Measurements from ENCODE around the gene RBM33. TPM values are rescaled to one million over a fixed set of nuclear protein-coding genes. Genes with fewer than 3 reads are reported as not detected.
"Not testable (repeated sequence)": the region's sequence is repeated elsewhere in the genome, so short reads cannot be mapped to it uniquely, and the experiment has no call there.

RBM33 gene
- polyA plus RNA-seq, 12 donors = 20.3 to 57.3 (median 26.6) TPM; not detected in 1

DNA sequence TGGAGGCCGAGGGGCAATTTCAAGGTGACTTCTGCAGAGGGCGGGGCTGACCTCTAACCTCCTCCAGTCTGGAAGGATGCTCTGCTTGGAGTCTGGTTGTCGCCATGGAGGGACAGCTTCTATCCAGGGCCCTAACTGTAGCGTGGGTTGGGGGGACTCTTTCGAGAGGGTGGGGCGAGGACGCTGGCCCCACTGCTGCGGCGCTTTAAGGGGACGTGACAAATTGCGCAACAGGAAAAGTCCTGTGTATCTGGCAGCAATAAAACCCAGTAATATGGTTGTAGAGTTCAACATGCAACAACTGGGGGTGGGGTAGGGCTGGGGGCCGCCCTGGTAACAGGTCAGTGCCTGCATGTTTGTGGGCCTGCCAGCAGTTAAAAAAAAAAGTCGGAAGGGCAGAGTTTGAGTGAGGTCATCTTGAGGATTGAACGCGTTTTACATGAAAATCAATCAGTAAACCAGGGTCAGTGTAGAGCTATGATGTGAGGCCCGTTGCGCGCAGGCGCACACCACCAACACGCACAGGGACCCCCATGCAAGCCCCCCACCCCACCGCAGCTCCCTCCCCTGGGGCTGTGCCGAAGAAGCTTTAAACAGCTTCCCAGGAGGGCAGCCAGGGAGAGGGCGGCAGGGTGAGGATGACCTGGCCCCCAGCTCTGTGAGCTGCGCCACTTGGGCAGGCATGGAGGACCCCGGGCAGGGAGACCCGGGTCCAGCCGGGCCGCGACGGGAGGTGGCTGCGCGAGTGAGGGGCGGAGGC, 163.5 kb downstream of the RBM33 start:
- DNase-seq = no peak

DNA sequence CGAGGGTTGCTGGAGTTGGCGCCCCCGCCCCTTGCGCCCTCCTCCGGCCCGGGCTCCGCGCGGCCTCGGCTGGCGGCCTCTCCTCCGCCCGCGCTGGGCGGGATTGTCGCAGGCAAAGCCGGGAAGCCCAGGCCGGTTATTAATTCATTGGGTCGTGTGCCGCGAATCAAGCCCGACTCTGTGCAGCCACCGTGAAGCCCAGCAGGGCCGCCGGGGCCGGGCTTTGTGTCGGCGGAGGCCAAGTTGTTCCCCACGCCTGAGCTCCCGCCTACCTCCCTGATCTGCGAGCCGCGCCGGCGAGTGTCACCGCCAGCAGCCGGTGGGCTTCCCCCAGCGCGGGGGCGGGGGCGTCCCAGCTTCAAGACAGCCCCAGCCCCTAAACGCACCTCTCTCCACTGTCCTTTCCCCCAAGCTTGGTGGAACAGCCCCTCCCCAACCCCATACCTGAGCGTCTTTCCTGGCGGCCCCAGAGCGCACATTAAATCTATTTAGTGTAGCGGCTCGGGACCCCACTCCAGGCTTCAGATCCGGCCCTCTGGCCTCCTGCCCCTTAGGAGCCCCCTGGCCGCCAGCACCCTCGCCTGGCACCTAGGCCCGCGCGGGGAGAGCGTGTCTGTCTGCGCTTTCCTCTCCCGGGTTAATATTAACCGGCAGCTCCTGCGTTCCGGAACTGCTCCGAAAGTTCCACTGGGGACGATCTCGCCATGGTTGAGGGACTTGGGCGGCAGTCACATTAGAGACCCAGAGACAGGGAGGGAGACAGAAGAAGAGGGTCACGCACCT, 164.3 kb downstream of the RBM33 start:
- no peak for DNase-seq

DNA sequence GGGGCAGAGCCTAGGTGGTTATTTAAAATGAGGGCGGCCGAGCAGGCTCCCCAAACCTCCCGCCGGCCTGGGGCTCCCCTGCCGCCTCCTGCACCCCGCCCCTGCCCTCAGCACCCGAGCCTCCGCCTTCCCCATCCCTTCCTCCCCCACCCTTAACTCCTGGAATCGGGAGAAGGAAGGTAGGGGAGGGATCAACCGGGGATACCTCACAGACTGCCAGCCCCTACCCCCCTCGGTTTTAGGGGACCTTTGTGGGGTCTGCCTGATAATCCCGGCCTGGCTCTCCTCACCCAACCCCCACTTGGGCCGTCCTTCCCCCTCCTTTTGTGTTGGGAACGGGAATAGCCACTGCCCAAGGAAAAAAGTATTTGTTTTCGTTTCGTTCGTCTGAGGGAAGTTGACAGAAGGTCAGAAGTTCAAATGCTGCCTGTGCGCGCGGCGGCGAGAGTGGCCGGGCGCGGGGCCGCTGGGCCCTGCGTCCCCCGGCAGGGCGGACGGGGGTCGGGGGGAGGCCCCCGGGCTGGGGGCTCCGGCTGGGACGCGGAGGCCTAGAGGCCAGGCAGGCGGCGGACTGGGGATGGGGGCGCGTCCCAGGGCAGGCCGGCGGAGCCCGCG, 165.0 kb downstream of the RBM33 start:
- DNase-seq = no peak

DNA sequence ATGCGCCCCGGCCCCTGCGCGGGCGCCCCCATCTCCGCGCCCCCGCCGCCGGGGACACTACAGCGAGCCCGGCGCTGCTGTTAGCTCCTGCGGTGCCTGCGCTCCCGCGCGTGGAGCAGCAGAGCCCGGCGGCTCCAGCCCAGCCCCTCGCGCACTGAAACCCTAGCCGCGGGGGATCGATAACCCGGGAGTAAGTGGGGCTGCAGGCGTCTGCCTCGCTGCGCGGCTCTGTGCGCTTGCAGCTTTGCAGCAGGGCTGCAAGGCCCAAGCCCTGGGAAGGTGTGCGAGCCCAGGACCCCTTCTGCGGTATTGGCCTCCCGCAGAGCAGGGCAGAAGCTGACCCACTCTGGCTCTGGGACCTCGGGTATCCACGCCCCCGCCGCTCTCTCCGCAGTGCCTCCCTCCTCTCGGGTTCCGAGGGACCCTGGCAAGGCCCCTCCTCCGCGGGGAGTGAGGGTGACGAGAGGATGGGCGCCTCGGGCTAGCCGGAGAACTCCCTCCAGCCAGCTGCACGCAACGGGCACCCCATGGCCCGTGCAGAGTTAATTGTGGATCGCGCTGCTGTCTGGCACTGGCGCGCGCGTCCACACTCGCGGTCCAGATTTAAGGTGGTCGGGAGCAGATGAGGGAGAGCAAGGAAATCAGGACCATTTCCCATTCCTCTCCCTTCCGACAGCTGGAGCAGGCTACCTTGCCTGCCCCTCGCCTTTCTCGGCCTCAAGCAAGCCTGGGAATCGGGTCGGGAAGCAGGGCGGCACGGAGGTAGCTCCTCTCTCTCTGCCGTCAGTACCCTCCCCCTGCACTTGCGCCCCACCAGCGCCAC, 165.7 kb downstream of the RBM33 start:
- DNase-seq = no peak

DNA sequence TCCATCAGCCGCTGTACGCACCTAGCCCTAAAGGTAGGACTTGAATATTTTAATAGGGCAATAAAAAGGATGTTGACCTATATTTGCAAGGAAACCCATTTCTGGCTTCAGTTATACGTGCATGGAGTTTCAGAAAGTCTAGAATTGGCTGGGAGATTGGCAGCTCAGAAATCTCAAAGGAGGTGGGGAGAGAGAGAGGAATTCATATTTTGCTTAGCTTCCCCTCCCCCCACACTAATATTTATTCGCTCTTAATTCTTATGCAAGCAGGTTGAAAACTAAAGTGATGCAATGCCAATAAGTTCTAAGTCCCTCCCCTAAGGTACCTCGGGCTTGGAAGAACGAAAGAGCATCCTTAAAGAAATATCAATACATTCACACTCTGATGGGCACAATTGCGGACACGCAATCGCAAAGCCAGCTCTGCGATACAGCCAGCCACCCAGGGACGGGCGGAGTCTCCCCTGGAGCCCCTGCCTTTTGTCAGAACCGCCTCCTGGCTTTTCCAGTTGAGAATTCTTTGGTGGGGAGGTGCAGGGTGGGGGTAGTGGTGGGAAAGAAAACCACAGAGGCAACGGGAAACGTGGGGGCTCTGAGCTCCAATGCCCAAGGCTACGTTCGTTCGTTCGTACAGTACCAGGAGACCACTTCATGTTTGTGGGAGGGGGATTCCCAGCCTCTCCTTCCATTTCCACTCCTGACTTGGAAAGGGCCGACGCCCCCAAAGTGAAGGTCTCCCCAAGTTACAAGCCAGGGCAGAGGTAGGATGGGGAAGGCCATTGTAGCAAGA, 166.5 kb downstream of the RBM33 start:
- DNase-seq = no peak

DNA sequence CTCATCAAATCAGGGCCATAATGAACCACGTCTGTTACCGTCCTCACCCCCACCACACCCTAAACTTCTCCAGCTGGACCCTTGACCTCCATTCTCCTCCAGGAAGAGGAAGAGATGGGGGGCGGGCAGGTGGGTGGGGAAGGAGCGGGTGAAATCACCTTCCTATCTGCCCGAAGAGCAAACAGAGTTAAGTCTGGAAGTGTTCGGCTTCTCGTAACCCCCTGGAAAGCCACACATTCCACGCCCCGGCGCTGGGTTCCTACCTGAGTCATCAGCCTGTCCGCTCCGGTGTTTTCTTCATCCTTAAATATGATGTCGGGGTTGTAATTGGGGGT, 167.1 kb downstream of the RBM33 start:
- no peak for DNase-seq

DNA sequence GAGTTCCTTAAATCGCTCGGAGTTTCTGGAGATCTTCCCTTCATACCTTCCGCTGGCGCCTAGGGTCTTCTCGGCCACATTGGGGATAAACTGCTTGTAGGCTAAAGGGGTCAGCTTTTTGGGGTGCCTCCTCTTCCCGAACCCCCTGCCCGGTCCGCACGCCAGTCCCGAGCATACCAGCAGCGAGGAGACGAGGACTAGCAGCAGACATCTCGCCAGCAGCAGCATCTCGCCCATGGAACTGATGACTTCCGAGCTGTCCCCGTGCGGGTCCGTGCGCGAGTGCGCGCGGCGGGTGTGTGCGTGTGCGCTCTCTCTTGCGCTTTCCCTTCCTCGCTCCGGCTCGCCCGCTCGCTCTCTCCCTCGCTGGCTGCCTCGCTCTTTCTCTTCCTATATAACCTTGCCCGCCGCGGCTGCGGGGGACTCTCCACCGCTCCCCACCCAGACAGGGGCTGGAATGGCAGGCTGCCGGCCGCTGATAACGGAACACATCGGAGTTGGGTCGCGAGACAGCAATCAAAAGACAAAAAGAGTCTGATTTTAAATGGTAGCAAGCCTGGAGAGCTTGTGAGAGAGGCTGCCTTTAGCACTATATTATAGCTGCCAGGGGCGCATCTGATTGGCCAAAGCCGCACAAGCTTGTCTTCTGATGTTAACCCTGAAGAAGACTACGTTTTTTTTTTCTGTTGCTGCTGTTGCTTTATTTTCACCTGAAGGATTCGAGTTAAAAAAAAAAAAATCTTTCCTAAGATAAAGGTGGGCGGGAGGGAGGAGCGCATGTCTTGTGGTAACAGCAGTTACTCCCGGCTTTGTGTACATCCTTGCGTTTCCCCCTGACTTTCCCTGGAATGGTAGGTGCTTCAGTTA, 167.7 kb downstream of the RBM33 start, which contains the start of gene SHH:
TSS of gene SHH (minus strand) at position 569 of the 867 bp plus-strand sequence. CDS start at position 228, 341 bp downstream.
- DNase-seq = no peak

DNA sequence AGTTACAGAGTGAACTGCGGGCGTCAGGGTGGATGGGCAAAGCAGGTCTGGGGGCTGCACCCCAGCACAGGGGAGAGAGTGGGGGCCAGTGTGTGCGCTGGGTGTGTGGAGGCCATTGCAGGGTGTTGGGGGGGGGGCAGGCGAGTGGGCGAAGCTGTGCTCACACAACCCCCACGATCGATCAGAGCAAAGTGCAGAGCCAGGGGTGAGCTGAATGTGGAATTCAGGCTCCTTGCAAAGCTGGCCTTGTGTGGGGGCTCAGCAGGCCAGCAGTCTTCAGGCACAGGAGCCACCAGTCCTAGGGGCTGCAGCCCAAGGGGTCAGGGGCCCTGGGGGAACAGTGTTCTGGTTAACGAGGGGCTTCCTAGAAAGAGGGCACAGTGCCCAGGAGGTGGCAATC, 168.7 kb downstream of the RBM33 start:
- DNase-seq = no peak

DNA sequence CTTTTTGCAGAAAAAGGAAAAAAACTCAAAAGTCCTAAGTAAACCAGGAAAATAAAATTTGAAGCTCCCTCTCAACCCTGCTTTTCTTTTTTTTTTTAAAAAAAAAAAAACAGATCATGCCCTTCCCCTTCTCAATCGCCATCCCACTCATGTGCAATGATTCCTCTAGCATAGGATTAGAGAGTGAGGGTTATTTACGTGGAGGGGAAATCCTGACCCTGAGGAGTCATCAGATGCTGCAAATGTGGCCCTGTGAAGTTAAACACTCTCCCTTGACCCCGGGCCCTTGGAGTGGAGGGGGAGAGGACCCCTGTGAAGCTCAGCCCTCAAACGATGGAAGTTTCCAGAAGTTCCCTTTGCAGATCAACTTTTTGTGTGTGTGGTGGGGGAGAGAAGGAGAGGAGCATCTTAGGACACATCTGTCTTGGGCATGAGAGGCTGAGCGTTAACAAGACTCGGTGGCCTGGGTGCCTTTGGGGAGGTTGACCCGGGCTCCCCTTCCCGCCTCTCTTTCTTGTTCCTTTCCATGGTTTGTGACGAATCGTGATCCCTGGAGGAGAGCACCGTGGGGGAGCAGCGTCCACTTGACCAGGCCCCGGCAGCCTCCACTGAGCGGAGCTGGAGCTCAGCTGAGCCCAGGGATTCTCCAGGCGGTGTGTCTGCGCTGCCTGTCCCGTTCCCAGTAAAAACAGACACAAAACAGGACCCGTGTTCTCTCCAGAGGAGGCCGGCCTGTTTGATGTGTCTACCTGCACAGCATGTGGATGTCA, 169.3 kb downstream of the RBM33 start:
- DNase-seq = no peak

DNA sequence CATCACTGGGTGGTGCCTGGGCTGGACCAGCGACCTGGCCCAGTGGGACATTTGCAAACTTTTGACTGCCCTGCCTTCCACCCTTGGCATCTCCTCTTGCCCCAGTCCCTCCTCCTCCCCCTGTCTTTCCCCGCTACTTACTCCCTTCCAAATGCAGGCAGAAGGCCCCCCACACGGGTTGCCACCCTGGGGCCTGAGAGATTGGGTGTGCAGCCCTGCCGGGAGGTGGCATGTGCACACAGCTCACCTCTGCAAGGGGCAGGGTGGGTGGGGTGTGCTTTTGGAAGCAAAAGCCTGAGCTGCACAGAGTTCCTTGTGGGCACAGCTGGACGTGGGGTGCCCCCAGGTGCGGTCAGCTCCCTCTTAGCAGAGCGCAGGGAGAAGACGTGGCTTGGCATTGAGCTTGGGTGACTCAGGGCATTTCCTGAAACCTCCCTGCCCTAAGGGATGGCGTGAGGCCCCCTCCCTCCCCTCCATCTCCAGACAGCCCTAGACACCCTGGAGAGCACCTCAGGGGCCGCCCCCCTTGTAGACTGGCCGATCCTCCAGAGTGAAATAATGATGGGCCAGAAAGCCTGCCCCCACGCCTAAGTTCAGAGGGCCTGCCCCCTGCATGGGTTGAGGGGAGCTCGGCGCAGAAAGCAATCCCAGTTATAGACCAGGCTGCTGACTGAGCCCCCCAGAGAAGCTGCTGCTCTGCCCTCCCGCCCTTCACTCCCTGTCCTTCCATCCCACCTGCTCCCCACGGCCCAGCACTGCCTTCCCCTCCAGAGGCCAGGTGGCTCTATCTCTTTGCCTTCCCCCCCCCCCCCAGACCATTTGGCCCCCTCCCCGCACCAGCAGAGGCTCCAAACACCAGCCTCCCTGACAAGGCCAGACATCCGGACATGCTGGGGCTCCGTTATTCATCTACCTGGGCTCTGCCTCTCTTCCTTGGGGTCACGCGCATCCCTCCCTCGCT, 170.1 kb downstream of the RBM33 start:
- no peak for DNase-seq

DNA sequence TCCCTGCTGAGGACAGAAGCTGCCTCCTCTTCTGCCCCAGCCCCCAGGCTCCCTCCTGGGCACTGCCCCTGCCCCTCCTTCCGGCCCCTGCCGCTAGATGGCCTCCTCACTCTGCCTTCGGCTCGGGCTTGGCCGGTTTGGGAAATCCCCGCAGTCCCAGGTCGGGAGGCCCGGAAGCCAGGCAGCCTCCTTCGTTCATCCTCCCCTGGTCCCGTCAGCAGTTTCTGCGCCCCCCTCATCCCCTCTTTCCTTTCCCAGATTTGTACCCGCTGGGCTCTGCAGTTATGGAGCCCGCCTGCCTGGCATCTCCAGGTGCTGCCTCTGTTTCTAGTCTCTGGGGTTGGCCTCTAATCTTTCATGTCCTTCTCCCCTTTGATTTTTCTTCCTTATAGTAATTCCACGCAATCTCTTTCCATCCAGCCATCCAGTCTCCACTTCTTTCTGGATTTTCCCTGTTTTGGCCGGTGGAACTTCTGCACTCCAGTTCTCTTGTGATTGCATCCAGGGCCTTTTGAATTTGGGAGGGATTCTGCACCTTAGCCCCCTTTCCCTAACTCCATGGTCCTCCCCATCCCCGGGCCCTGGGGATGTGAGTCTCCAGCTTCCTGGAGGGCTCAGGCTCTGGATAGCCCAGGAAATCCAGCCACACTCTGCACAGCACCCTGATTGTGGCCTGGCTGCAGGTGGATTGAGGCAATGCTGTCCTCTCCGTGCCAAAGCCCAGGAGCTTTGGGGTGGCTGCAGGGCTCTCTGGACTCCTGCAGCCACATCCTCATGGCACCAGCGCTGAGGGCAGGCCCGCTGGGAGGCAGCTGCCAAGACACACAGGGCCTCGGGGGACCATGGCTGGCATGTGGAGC, 171.1 kb downstream of the RBM33 start:
- no peak for DNase-seq

DNA sequence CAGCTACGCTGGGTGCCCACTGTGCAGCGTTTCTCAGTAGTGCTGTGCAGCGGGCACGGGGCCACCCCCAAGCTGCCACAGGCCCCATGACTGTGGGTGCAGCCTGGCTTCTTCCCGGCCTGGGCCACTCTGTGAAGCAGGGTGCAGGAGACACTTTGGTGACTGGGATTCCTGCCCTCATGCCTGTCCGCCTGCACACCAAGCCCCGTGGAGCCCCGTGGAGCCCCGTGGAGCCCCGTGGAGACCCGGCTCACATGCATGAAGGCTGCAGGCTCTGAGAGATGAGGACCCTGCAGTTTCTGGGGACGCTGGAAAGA, 171.7 kb downstream of the RBM33 start:
- DNase-seq = no peak

DNA sequence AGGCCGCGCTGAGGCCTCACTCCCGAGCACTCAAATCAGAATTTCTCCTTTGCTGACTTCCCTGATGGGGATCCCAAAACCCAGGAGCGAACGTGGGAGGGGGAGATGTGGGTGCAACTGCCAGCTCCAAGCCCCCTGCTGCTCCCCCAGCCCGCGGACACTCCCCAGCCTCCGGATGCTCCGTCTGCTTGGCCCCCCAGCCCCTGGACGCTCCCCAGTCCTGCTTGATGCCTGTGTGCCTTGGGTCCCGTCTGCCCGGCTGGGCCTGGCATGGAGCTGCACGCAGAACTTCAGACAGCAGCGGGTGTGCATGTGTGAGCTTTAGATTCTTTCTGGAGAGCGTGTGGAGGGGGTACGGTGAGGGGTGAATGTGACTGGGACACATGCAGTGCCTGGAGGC, 172.5 kb downstream of the RBM33 start:
- DNase-seq = no peak

DNA sequence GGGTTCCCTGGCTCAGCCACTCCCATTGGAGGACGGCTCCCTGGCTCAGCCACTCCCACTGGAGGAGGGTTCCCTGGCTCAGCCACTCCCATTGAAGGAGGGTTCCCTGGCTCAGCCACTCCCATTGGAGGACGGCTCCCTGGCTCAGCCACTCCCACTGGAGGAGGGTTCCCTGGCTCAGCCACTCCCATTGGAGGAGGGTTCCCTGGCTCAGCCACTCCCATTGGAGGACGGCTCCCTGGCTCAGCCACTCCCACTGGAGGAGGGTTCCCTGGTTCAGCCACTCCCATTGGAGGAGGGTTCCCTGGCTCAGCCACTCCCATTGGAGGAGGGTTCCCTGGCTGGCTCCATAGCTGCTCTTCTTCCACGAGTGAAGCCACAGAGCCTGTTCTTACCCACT, 173.1 kb downstream of the RBM33 start:
- DNase-seq = not testable (repeated sequence)

DNA sequence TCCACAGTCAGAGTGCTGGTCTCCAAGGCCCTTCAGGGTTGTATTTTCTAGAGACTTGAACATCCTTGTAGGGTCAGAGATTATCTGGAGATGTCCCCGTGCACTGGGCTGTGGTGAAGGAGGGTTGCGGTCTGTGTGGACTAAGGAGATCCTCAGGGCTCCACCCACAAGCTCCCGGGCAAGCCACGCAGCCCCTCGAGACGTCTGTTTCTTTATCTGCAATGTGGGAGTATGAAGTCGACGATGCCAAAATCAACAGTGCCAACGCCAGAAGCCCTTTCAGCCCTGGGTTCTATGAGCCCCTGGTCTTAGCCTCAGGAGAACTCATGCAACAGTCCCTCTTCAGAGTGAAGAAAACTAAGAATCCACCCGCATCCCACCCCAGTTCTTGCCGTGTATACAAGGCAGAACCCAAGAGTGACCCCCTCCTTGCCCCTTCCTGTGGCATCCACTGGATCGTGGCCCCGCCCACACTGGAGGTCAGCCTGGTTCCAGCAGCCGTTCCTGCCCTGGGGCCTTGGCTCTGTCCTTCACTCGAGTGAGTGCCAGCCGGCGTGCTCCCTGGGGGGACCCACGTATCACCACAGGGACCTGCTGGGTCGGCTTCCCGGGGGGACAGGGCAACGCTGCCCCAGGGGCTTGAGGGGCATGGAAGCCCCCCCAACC, 173.8 kb downstream of the RBM33 start:
- DNase-seq = no peak

DNA sequence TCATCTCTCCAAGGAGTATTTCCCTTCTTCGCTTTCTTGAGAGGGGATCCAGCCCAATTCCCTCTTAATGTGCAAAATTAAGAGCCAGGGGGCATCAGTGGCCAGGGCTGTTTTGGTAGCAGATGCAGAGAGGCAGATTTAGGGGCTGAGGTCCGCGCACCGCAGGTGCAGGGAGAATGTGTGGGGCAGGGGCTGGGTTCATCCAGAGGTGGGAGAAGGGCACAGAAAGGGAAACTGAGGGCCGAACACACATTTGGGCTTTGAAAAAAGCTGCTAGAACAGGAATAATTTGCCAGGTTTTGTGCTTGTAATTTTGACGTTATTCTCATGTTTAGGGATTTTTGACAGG, 174.3 kb downstream of the RBM33 start:
- DNase-seq = no peak

DNA sequence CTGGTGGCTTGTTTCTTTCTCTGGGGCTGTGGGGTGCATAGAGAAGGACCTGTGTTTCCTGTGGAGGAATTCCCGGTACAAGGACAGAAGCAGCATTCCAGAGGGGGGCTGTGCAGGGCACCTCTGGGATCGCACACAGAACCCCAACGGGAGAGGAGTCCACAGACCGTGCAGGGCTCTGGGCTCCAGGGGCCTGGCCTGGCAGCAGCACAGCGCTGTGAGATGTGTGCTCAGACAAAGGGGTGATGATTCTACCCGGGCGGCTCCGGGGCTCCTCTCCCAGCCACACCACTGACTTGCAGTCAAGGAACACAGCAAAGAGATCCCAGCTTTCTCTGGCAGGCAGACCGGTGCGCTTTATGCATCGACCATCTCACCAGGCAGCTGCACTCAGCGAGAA, 174.7 kb downstream of the RBM33 start:
- DNase-seq = no peak
